ENCODE results near the gene PSMD5.

The PSMD5 gene

DNA sequence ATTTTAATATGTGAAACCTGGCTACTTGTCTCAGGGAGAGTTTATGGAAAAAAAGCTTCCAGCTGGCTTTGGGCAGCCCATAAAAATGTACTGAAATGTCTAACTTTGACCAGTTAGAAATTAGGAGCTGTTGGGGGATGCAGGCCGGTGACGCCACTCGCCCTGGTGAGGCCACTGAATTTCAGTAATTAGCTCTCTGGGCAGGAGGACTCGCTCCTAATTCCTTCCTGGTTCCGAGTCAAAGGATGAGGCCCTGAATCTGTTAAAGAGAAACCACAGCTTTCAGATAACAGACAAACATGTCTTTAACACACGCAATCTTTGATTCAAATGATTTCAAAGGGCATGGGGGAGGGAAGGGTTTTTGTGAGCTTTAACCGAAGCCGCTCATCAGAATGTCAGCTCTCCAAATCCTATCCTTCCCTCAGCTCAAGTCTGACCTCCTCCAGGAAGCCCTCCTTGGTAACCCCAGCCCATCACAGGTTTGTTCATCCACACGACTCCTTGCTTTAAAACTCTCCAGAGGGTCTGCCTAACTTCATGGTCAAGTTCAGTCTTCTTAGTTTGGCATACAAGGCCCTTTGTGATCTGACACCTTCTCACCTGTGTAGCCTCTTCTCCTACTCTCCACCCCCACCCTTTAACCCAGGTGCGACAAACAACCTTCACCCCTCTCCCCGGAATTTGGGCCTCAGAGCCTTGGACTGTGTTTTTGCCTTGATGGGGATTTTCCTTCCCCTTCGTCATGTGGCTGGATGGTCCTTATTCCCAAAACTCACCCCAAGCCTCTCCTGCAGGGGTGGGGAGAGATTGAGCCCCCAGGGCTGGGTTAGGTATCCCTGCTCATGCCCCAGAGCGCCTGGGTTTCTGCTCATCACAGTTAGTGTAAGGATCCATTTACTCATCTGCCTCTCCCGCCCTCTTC, 47.9 kb upstream of the PSMD5 start:
- H2AFZ ChIP-seq (ENCODE audit: low read length) = no peak overlapping the region

DNA sequence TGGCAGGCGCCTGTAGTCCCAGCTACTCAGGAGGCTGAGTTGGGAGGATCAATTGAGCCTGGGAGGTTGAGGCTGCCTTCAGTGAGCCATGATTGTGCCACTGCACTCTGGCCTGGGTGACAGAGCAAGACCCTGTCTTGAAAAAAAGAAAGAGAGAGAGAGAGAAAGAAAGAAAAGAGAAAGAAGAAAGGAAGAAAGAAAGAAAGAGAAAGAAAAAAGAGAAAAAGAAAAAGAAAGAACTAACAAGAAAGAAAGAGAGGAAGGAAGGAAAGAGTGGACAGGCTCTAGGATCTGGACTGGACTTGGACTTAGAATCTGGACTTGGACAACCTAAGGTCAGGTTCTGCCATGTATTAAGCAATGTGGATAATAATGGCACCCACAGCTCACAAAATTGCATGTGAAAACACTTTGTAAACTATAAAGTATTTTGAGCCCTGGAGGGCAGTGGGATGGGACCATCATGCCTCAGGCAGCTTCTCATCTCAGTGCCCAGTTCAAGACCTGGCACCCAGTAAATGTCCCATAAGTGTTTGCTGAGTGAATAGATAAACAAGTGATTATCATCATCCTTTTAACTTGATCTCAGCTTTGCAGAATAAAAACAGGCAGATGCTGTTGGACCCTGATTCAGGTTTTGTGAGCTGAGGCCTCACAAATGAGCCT, 47.0 kb upstream of the PSMD5 start:
- no peaks in the 10 kb centered on the region for H3K9me3 ChIP-seq (replicated peaks; ENCODE audit: insufficient read depth, low read length)
- H3K79me2 ChIP-seq (ENCODE audit: low read length) = no peaks in the 10 kb centered on the region
- H3K36me3 ChIP-seq (replicated peaks; ENCODE audit: insufficient read depth, low read length) = no peaks in the 10 kb centered on the region
- no peak overlapping the region for H3K9ac ChIP-seq (ENCODE audit: low read length)
- no peak for DNase-seq
- peaks cover 22% of the 10 kb centered on the region for H3F3A ChIP-seq (ENCODE audit: insufficient read depth, low read length)
- H2AFZ ChIP-seq (ENCODE audit: low read length) = no peak overlapping the region
- H3K9me2 ChIP-seq (replicated peaks; ENCODE audit: insufficient read depth, low read length) = no peaks in the 10 kb centered on the region
- TF ChIP-seq EZH2 (optimal IDR thresholded peaks at IDR 0.05; ENCODE audit: low read depth, low read length) = no peak
- TF ChIP-seq, protein P1, sequence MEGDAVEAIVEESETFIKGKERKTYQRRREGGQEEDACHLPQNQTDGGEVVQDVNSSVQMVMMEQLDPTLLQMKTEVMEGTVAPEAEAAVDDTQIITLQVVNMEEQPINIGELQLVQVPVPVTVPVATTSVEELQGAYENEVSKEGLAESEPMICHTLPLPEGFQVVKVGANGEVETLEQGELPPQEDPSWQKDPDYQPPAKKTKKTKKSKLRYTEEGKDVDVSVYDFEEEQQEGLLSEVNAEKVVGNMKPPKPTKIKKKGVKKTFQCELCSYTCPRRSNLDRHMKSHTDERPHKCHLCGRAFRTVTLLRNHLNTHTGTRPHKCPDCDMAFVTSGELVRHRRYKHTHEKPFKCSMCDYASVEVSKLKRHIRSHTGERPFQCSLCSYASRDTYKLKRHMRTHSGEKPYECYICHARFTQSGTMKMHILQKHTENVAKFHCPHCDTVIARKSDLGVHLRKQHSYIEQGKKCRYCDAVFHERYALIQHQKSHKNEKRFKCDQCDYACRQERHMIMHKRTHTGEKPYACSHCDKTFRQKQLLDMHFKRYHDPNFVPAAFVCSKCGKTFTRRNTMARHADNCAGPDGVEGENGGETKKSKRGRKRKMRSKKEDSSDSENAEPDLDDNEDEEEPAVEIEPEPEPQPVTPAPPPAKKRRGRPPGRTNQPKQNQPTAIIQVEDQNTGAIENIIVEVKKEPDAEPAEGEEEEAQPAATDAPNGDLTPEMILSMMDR (IDR thresholded peaks at IDR 0.05; ENCODE audit: low read length) = no peak
- no peak for TF ChIP-seq EZH2phosphoT487 (IDR thresholded peaks at IDR 0.05; ENCODE audit: low read length)
- H3K4me3 ChIP-seq (ENCODE audit: low read length) = no peak overlapping the region
- H3K4me2 ChIP-seq (ENCODE audit: low read depth, low read length) = no peak overlapping the region
- no peaks in the 10 kb centered on the region for H4K20me1 ChIP-seq (ENCODE audit: insufficient read depth, low read length)
- peaks cover 50% of the 10 kb centered on the region for H3K4me1 ChIP-seq (ENCODE audit: low read length)
- H3K27ac ChIP-seq (ENCODE audit: low read length) = no peak overlapping the region
- H3K27me3 ChIP-seq (replicated peaks; ENCODE audit: insufficient read depth, low read length) = no peaks in the 10 kb centered on the region

More for the DNA sequence above, 47.9 kb upstream of the PSMD5 start:
- H3K27ac ChIP-seq (ENCODE audit: low read length) = peak overlapping the region; percentile 98; the same call in 1 of the 2 replicates
- no peaks in the 10 kb centered on the region for H3K9me2 ChIP-seq (replicated peaks; ENCODE audit: insufficient read depth, low read length)
- H3K4me3 ChIP-seq (ENCODE audit: low read length) = no peak overlapping the region
- H3K9ac ChIP-seq (ENCODE audit: low read length) = no peak overlapping the region
- no peak overlapping the region for H3K4me2 ChIP-seq (ENCODE audit: low read depth, low read length)
- no peaks in the 10 kb centered on the region for H3K36me3 ChIP-seq (replicated peaks; ENCODE audit: insufficient read depth, low read length)
- no peaks in the 10 kb centered on the region for H3K9me3 ChIP-seq (replicated peaks; ENCODE audit: insufficient read depth, low read length)
- H4K20me1 ChIP-seq (ENCODE audit: insufficient read depth, low read length) = no peaks in the 10 kb centered on the region
- H3F3A ChIP-seq (ENCODE audit: insufficient read depth, low read length) = peaks cover 25% of the 10 kb centered on the region
- peaks cover 50% of the 10 kb centered on the region for H3K4me1 ChIP-seq (ENCODE audit: low read length)
- no peak for DNase-seq
- no peaks in the 10 kb centered on the region for H3K27me3 ChIP-seq (replicated peaks; ENCODE audit: insufficient read depth, low read length)
- TF ChIP-seq EZH2phosphoT487 (IDR thresholded peaks at IDR 0.05; ENCODE audit: low read length) = no peak
- no peak for TF ChIP-seq EZH2 (optimal IDR thresholded peaks at IDR 0.05; ENCODE audit: low read depth, low read length)
- TF ChIP-seq, protein P1 (IDR thresholded peaks at IDR 0.05; ENCODE audit: low read length) = no peak
- no peaks in the 10 kb centered on the region for H3K79me2 ChIP-seq (ENCODE audit: low read length)

DNA sequence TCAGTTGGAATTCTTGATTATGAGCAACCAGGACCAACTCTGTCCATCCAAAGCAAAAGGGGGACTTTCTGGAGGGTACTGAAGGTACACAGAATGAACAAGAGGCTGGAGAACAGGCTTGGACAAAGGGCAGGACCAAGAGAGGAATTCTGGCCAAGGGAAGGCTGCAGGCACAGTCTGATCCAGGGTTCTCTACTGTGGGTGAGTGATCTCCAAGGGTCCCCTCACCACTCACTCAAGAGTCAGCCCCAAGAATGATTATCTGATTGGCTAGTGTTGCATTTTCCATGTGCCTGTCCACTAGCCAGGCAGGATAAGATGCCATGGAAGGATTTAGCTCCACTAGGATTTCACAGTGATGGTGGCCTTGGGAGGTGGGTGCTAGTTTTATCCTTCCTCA, 45.9 kb upstream of the PSMD5 start:
- Histone ChIP-seq H3K4me1 (ENCODE audit: low read length) (peaks cover 43% of the 10 kb centered on the region), H3K9ac (ENCODE audit: low read length) (no peak overlapping the region), H3K27ac (ENCODE audit: low read length) (no peak overlapping the region), H4K20me1 (ENCODE audit: insufficient read depth, low read length) (no peaks in the 10 kb centered on the region), H3K79me2 (ENCODE audit: low read length) (no peaks in the 10 kb centered on the region), H3K27me3 (replicated peaks; ENCODE audit: insufficient read depth, low read length) (no peaks in the 10 kb centered on the region), H3K9me2 (replicated peaks; ENCODE audit: insufficient read depth, low read length) (no peaks in the 10 kb centered on the region), H3K4me3 (ENCODE audit: low read length) (no peak overlapping the region), H2AFZ (ENCODE audit: low read length) (no peak overlapping the region), H3K36me3 (replicated peaks; ENCODE audit: insufficient read depth, low read length) (no peaks in the 10 kb centered on the region), H3F3A (ENCODE audit: insufficient read depth, low read length) (peaks cover 22% of the 10 kb centered on the region), H3K9me3 (replicated peaks; ENCODE audit: insufficient read depth, low read length) (no peaks in the 10 kb centered on the region), H3K4me2 (ENCODE audit: low read depth, low read length) (no peak overlapping the region)
- DNase-seq = no peak
- TF ChIP-seq EZH2phosphoT487 (IDR thresholded peaks at IDR 0.05; ENCODE audit: low read length) = no peak
- TF ChIP-seq, protein P1 (IDR thresholded peaks at IDR 0.05; ENCODE audit: low read length) = no peak
- TF ChIP-seq EZH2 (optimal IDR thresholded peaks at IDR 0.05; ENCODE audit: low read depth, low read length) = no peak

All from MM.1S (cell line).